Measurements from ENCODE around the gene FHIP1B. TPM values are rescaled to one million over a fixed set of nuclear protein-coding genes. Genes with fewer than 3 reads are reported as not detected.

FHIP1B gene
- total RNA-seq, 2 experiments from 2014 or later = 17.3 to 19.9 TPM

- no peak for ATAC-seq
- no peak for DNase-seq
- peak overlapping the region; percentile 38 for H3K4me3 Mint-ChIP-seq
Observed at GRCh38 chr11:6232899-6233298, 1.5 kb downstream of the FHIP1B start.

GRCh38 chr11:6229911-6230310 is 4.5 kb downstream of the FHIP1B start:
- ATAC-seq (no peak), DNase-seq (peak; percentile 67)
- Mint-ChIP-seq H3K9me3 (ENCODE audit: low read depth) (no peaks in the 10 kb centered on the region), H3K36me3 (peaks cover 8% of the 10 kb centered on the region), H3K4me1 (peaks cover 47% of the 10 kb centered on the region), H3K27me3 (no peaks in the 10 kb centered on the region), H3K27ac (peak overlapping the region; percentile 48), H3K4me3 (peak overlapping the region; percentile 7)
- CTCF ChIA-PET = interaction anchor here (0.7 to 1.4 kb wide), 4 partner anchors 17 to 124 kb away, joined by 3 to 6 read pairs (median 4); no protein-coding TSS in a partner anchor

More at GRCh38 chr11:6232899-6233298, 1.5 kb downstream of the FHIP1B start:
- no peaks in the 10 kb centered on the region for H3K27me3 Mint-ChIP-seq
- H3K4me1 Mint-ChIP-seq = peaks cover 44% of the 10 kb centered on the region
- H3K36me3 Mint-ChIP-seq = peaks cover 1% of the 10 kb centered on the region
- peak overlapping the region; percentile 12 for H3K27ac Mint-ChIP-seq
- CTCF ChIA-PET = interaction anchor here (2.4 kb wide), 1 partner anchor 130 kb away, joined by 10 read pairs; no protein-coding TSS in a partner anchor
- H3K9me3 Mint-ChIP-seq (ENCODE audit: low read depth) = no peaks in the 10 kb centered on the region

GRCh38 chr11:6228520-6228919 is 5.9 kb downstream of the FHIP1B start:
- DNase-seq (no peak), ATAC-seq (no peak)
- CTCF ChIA-PET = interaction anchor here (1.2 to 1.9 kb wide), 3 partner anchors 8 to 125 kb away, joined by 3 to 4 read pairs (median 4); no protein-coding TSS in a partner anchor
- Mint-ChIP-seq H3K4me3 (no peak overlapping the region), H3K36me3 (peaks cover 14% of the 10 kb centered on the region), H3K4me1 (peaks cover 39% of the 10 kb centered on the region), H3K9me3 (ENCODE audit: low read depth) (no peaks in the 10 kb centered on the region), H3K27ac (no peak overlapping the region), H3K27me3 (no peaks in the 10 kb centered on the region)

GRCh38 chr11:6225896-6226295 is 8.5 kb downstream of the FHIP1B start:
- CTCF ChIA-PET = no interaction called here
- Mint-ChIP-seq H3K36me3 (peaks cover 20% of the 10 kb centered on the region), H3K4me1 (peaks cover 25% of the 10 kb centered on the region), H3K9me3 (ENCODE audit: low read depth) (no peaks in the 10 kb centered on the region), H3K4me3 (no peak overlapping the region), H3K27me3 (no peaks in the 10 kb centered on the region), H3K27ac (no peak overlapping the region)
- ATAC-seq = no peak
- no peak for DNase-seq

DNA sequence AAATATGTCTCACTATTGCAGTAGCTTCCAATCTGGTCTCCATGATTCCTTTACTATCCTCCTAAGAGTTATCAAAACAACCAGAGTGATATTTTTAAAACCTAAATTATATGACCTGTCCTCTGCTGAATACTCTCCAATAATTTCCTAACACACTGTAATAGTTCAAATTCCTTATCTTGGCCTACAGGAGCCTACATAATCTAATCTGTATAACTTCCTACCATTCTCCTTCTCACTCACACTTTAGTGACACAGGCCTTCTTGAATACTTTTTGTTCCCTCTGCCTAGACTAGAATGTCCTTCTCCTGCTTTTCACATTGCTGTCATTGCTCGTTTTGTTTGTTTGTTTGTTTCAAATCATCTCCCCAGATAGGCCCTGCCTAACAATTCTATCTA is 9.4 kb downstream of the FHIP1B start:
- H3K27ac Mint-ChIP-seq = no peak overlapping the region
- H3K36me3 Mint-ChIP-seq = peaks cover 24% of the 10 kb centered on the region
- H3K27me3 Mint-ChIP-seq = no peaks in the 10 kb centered on the region
- CTCF ChIA-PET = no interaction called here
- ATAC-seq (no peak), DNase-seq (no peak)
- no peak overlapping the region for H3K4me3 Mint-ChIP-seq
- peaks cover 18% of the 10 kb centered on the region for H3K4me1 Mint-ChIP-seq
- no peaks in the 10 kb centered on the region for H3K9me3 Mint-ChIP-seq (ENCODE audit: low read depth)

GRCh38 chr11:6224421-6224820 is 10.0 kb downstream of the FHIP1B start:
- CTCF ChIA-PET = no interaction called here
- H3K27me3 Mint-ChIP-seq = no peaks in the 10 kb centered on the region
- no peak for DNase-seq
- ATAC-seq = no peak
- no peak overlapping the region for H3K27ac Mint-ChIP-seq
- H3K9me3 Mint-ChIP-seq (ENCODE audit: low read depth) = no peaks in the 10 kb centered on the region
- H3K4me3 Mint-ChIP-seq = no peak overlapping the region
- H3K36me3 Mint-ChIP-seq = peaks cover 24% of the 10 kb centered on the region
- peaks cover 14% of the 10 kb centered on the region for H3K4me1 Mint-ChIP-seq

GRCh38 chr11:6223854-6224253 is 10.6 kb downstream of the FHIP1B start:
- Mint-ChIP-seq H3K4me3 (no peak overlapping the region), H3K36me3 (peaks cover 26% of the 10 kb centered on the region), H3K27me3 (no peaks in the 10 kb centered on the region), H3K9me3 (ENCODE audit: low read depth) (no peaks in the 10 kb centered on the region), H3K4me1 (peaks cover 9% of the 10 kb centered on the region), H3K27ac (no peak overlapping the region)
- ATAC-seq = no peak
- CTCF ChIA-PET = no interaction called here
- DNase-seq = no peak

GRCh38 chr11:6219359-6219758 is 15.1 kb downstream of the FHIP1B start:
- ATAC-seq (no peak), DNase-seq (no peak)
- Mint-ChIP-seq H3K27ac (no peak overlapping the region), H3K27me3 (no peaks in the 10 kb centered on the region), H3K36me3 (peaks cover 22% of the 10 kb centered on the region), H3K9me3 (ENCODE audit: low read depth) (no peaks in the 10 kb centered on the region), H3K4me3 (no peak overlapping the region), H3K4me1 (peaks cover 2% of the 10 kb centered on the region)
- CTCF ChIA-PET = interaction anchor here (1.4 kb wide), 1 partner anchor 9 kb away, joined by 3 read pairs; no protein-coding TSS in a partner anchor

- Mint-ChIP-seq H3K4me3 (no peak overlapping the region), H3K9me3 (ENCODE audit: low read depth) (no peaks in the 10 kb centered on the region), H3K27me3 (no peaks in the 10 kb centered on the region), H3K4me1 (peaks cover 2% of the 10 kb centered on the region), H3K36me3 (peaks cover 19% of the 10 kb centered on the region), H3K27ac (no peak overlapping the region)
- DNase-seq = no peak
- ATAC-seq = no peak
- CTCF ChIA-PET = no interaction called here
Observed at GRCh38 chr11:6217722-6218121, 16.7 kb downstream of the FHIP1B start.

DNA sequence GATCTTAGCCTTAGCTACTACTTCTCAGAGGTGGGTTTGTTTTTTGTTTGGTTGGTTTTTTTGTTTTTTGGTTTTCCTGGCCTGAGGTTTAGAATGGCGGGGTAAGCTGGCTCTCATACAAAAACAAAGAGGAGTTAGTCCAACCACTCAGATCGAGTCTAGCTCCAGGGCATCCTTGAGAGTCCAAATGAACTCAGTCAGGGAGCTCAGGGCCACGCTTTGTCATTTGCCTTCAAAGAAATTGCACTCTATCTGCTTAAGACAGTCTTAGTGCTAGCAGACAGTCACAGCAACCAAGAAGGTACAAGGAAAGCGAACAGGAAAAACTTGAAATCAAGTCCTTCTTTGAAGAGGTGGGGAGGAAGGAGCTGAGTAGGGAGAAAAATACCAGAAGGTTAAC is 17.9 kb downstream of the FHIP1B start:
- no peak overlapping the region for H3K4me3 Mint-ChIP-seq
- CTCF ChIA-PET = interaction anchor here (1.0 to 1.6 kb wide), 4 partner anchors 10 to 86 kb away, joined by 3 to 6 read pairs (median 4); partner anchors contain the start of gene C11orf42
- no peaks in the 10 kb centered on the region for H3K9me3 Mint-ChIP-seq (ENCODE audit: low read depth)
- ATAC-seq (no peak), DNase-seq (no peak)
- H3K4me1 Mint-ChIP-seq = peaks cover 2% of the 10 kb centered on the region
- H3K36me3 Mint-ChIP-seq = peaks cover 14% of the 10 kb centered on the region
- H3K27me3 Mint-ChIP-seq = no peaks in the 10 kb centered on the region
- no peak overlapping the region for H3K27ac Mint-ChIP-seq

DNA sequence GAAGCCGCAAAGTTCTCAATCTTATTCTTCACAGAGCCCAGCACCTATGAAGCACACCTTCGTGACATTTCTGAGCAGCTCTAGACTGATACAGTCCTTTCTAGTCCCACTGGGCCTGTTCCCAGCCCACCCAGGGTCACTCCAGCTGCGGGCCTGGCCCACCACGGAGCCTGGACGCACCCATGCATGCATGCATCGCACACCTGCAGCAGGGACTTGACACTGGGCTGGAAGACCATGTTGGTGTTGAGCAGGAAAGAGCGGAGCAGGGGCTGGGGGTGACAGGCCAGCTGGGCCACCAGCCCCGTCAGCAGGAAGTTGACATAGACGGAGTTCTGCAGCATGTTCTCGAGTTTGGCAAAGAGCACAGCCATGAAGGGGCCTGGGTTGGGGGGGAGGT is 19.9 kb downstream of the FHIP1B start:
- CTCF ChIA-PET = interaction anchor here (1.0 kb wide), 1 partner anchor 13 kb away, joined by 3 read pairs; no protein-coding TSS in a partner anchor
- peaks cover 11% of the 10 kb centered on the region for H3K36me3 Mint-ChIP-seq
- H3K4me3 Mint-ChIP-seq = no peak overlapping the region
- H3K27ac Mint-ChIP-seq = no peak overlapping the region
- H3K9me3 Mint-ChIP-seq (ENCODE audit: low read depth) = no peaks in the 10 kb centered on the region
- ATAC-seq (no peak), DNase-seq (no peak)
- no peaks in the 10 kb centered on the region for H3K27me3 Mint-ChIP-seq
- peaks cover under 1% of the 10 kb centered on the region for H3K4me1 Mint-ChIP-seq

GRCh38 chr11:6210274-6210955 is 24.0 kb downstream of the FHIP1B start:
- Mint-ChIP-seq H3K27me3 (no peaks in the 10 kb centered on the region), H3K4me1 (no peaks in the 10 kb centered on the region), H3K27ac (no peak overlapping the region), H3K9me3 (ENCODE audit: low read depth) (no peaks in the 10 kb centered on the region), H3K4me3 (no peak overlapping the region), H3K36me3 (peaks cover 9% of the 10 kb centered on the region)
- no peak for ATAC-seq
- CTCF ChIA-PET = no interaction called here
- DNase-seq = no peak

- CTCF ChIA-PET = no interaction called here
- no peaks in the 10 kb centered on the region for H3K9me3 Mint-ChIP-seq (ENCODE audit: low read depth)
- no peak for ATAC-seq
- H3K27ac Mint-ChIP-seq = no peak overlapping the region
- H3K27me3 Mint-ChIP-seq = no peaks in the 10 kb centered on the region
- peaks cover 2% of the 10 kb centered on the region for H3K4me1 Mint-ChIP-seq
- H3K36me3 Mint-ChIP-seq = peaks cover 9% of the 10 kb centered on the region
- no peak overlapping the region for H3K4me3 Mint-ChIP-seq
- no peak for DNase-seq
Observed at GRCh38 chr11:6209801-6210200, 24.6 kb downstream of the FHIP1B start.

- Mint-ChIP-seq H3K27me3 (no peaks in the 10 kb centered on the region), H3K27ac (no peak overlapping the region), H3K4me3 (no peak overlapping the region), H3K4me1 (peaks cover 25% of the 10 kb centered on the region), H3K9me3 (ENCODE audit: low read depth) (no peaks in the 10 kb centered on the region), H3K36me3 (peaks cover 20% of the 10 kb centered on the region)
- CTCF ChIA-PET = interaction anchor here (0.8 to 2.4 kb wide), 2 partner anchors 9 to 14 kb away, joined by 3 to 6 read pairs; no protein-coding TSS in a partner anchor
- DNase-seq (no peak), ATAC-seq (no peak)
Observed at GRCh38 chr11:6206456-6207180, 27.8 kb downstream of the FHIP1B start.

Data from activated CD8-positive, alpha-beta memory T cell treated with anti-CD3 and anti-CD28 coated beads, Interleukin-2, amount 10 ng/mL, durations not matched to agents 7 days and 5 days (primary cell).